Measurements from ENCODE around the gene PRKCZ. TPM values are rescaled to one million over a fixed set of nuclear protein-coding genes. Genes with fewer than 3 reads are reported as not detected.

Gene PRKCZ
- total RNA-seq, 1 donor from 2014 or later, result 17.9 TPM

DNA sequence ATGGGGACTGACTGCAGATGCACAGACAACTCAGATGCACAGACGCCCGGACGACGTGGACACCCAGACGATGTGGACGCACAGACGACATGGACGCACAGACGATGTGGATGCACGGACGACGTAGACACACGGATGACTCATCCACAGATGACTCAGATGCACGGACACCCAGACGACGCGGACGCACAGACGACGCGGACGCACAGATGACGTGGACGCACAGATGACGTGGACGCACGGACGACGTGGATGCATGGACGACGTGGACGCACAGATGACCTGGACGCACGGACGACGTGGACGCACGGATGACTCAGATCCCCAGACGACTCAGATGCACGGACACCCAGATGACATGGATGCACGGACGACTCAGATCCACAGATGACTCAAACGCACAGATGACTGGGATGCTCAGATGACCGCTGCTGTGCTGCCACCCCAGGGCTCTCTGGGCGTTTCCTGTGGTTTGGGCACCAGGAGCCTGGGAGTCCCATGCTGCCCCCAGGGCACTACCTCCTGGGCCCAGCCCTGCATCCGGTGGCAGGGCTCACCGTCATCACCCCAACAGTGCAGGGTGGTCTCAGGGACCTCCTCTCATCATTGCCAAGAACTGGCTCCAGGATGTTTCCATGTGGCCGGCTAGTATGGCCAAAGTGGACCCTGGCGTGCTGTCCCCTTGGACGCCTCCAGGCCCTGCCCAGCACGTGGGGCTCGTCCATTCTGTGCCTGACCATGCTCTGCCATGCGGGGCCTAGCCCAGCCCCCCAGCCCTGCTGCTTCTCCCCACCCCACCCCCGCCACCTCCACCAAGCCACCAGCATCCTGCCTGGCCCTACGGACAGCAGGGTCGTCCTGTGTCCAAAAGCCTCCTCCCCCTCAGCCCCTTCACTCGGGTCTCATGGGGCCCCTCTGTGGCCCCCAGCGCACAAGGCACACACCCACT, 130.4 kb downstream of the PRKCZ start:
- Histone ChIP-seq H3K9me3 (no peaks in the 10 kb centered on the region), H3K27ac (no peak overlapping the region), H3K36me3 (no peaks in the 10 kb centered on the region), H3K27me3 (no peaks in the 10 kb centered on the region), H3K4me1 (no peaks in the 10 kb centered on the region), H3K4me3 (no peak overlapping the region)
- TF ChIP-seq POLR2A (IDR thresholded peaks at IDR 0.05) (no peak), CTCF (IDR thresholded peaks at IDR 0.05) (no peak), POLR2AphosphoS5 (IDR thresholded peaks at IDR 0.05; ENCODE audit: insufficient read depth in 1 of 2, low read depth in 1 of 2) (no peak)
- DNase-seq (ENCODE audit: extremely low spot score in 2 of 2), result no peak
- intact Hi-C loops (cut with DNase I), result no loop called here

GRCh38 chr1:2181271-2181670, 131.1 kb downstream of the PRKCZ start:
- no peaks in the 10 kb centered on the region for H3K4me1 ChIP-seq
- H3K27ac ChIP-seq, result no peak overlapping the region
- peaks cover 0 to 4% of the 10 kb centered on the region in 2 donors for H3K36me3 ChIP-seq
- H3K4me3 ChIP-seq, result no peak overlapping the region
- no peak for TF ChIP-seq POLR2AphosphoS5 (IDR thresholded peaks at IDR 0.05; ENCODE audit: insufficient read depth in 1 of 2, low read depth in 1 of 2)
- TF ChIP-seq CTCF (IDR thresholded peaks at IDR 0.05), result no peak
- TF ChIP-seq POLR2A (IDR thresholded peaks at IDR 0.05), result no peak
- no peaks in the 10 kb centered on the region for H3K9me3 ChIP-seq
- intact Hi-C loops (cut with DNase I), result no loop called here
- no peaks in the 10 kb centered on the region for H3K27me3 ChIP-seq
- DNase-seq (ENCODE audit: extremely low spot score in 2 of 2), result no peak

- Histone ChIP-seq H3K9me3 (no peaks in the 10 kb centered on the region), H3K36me3 (peaks cover 0 to 4% of the 10 kb centered on the region in 2 donors), H3K27ac (no peak overlapping the region), H3K4me1 (no peaks in the 10 kb centered on the region), H3K27me3 (no peaks in the 10 kb centered on the region), H3K4me3 (no peak overlapping the region)
- no peak for DNase-seq (ENCODE audit: extremely low spot score in 2 of 2)
- no peak for TF ChIP-seq POLR2AphosphoS5 (IDR thresholded peaks at IDR 0.05; ENCODE audit: insufficient read depth in 1 of 2, low read depth in 1 of 2)
- no peak for TF ChIP-seq CTCF (IDR thresholded peaks at IDR 0.05)
- no peak for TF ChIP-seq POLR2A (IDR thresholded peaks at IDR 0.05)
- intact Hi-C loops (cut with DNase I), result no loop called here
Measured at GRCh38 chr1:2181752-2182151, 131.5 kb downstream of the PRKCZ start.

GRCh38 chr1:2182376-2182775, 132.2 kb downstream of the PRKCZ start:
- Histone ChIP-seq H3K27ac (no peak overlapping the region), H3K4me3 (no peak overlapping the region), H3K27me3 (no peaks in the 10 kb centered on the region), H3K36me3 (peaks cover 0 to 4% of the 10 kb centered on the region in 2 donors), H3K9me3 (no peaks in the 10 kb centered on the region), H3K4me1 (no peaks in the 10 kb centered on the region)
- DNase-seq (ENCODE audit: extremely low spot score in 2 of 2), result no peak
- TF ChIP-seq POLR2A (IDR thresholded peaks at IDR 0.05), result no peak
- TF ChIP-seq CTCF (IDR thresholded peaks at IDR 0.05), result no peak
- no peak for TF ChIP-seq POLR2AphosphoS5 (IDR thresholded peaks at IDR 0.05; ENCODE audit: insufficient read depth in 1 of 2, low read depth in 1 of 2)
- intact Hi-C loops (cut with DNase I), result no loop called here

GRCh38 chr1:2183937-2184334, 133.7 kb downstream of the PRKCZ start:
- Histone ChIP-seq H3K27ac (no peak overlapping the region), H3K27me3 (no peaks in the 10 kb centered on the region), H3K36me3 (peaks cover 0 to 4% of the 10 kb centered on the region in 2 donors), H3K4me1 (peaks cover 1% of the 10 kb centered on the region), H3K4me3 (no peak overlapping the region), H3K9me3 (no peaks in the 10 kb centered on the region)
- TF ChIP-seq POLR2A (IDR thresholded peaks at IDR 0.05) (no peak), CTCF (IDR thresholded peaks at IDR 0.05) (no peak), POLR2AphosphoS5 (IDR thresholded peaks at IDR 0.05; ENCODE audit: insufficient read depth in 1 of 2, low read depth in 1 of 2) (no peak)
- DNase-seq (ENCODE audit: extremely low spot score in 2 of 2), result no peak
- intact Hi-C loops (cut with DNase I), result no loop called here

All from vagina (tissue), 2 donors.